Lung (tissue), 12 donors: Measurements from ENCODE around the gene CFAP61. TPM values are rescaled to one million over a fixed set of nuclear protein-coding genes. Genes with fewer than 3 reads are reported as not detected.
"Not testable (repeated sequence)": the region's sequence is repeated elsewhere in the genome, so short reads cannot be mapped to it uniquely, and the experiment has no call there.

Source experiments
- ATAC-seq: fragments of 200-7000 bp; cut with Tn5 transposase; one replicate; pipeline ENCODE4 v1.9.1; 2020; ENCODE audit warnings: moderate number of reproducible peaks; ENCODE audit not compliant: insufficient read depth, low FRiP score
- DNase-seq, 3 donors: peaks; one replicate each; pipeline ENCODE4 v3.0.0-alpha.2; 2013 to 2017
- H3K27ac ChIP-seq, 2 donors: one replicate each; pipeline ENCODE4 v1.5.1; 2013; ENCODE audit warnings: mild to moderate bottlenecking in 2 of 2, moderate library complexity in 2 of 2, control low read depth in 1 of 2, inconsistent platforms in 1 of 2, low read depth in 1 of 2, low read length in 1 of 2
- H3K27me3 ChIP-seq, 3 donors: one replicate each; pipeline ENCODE4 v1.5.1; 2013; ENCODE audit warnings: low read length in 2 of 3; ENCODE audit not compliant: control insufficient read depth in 3 of 3, insufficient read depth in 3 of 3
- H3K36me3 ChIP-seq, 4 donors: one replicate each; pipeline ENCODE4 v1.5.1; 2013; ENCODE audit warnings: low read length in 4 of 4, mild to moderate bottlenecking in 1 of 4, moderate library complexity in 1 of 4; ENCODE audit not compliant: control insufficient read depth in 4 of 4, insufficient read depth in 4 of 4
- H3K4me1 ChIP-seq, 5 donors: one replicate each; pipeline ENCODE4 v1.5.1; 2013; ENCODE audit warnings: low read length in 5 of 5, mild to moderate bottlenecking in 2 of 5, moderate library complexity in 1 of 5; ENCODE audit not compliant: control insufficient read depth in 5 of 5, insufficient read depth in 5 of 5
- H3K4me3 ChIP-seq: one replicate; pipeline ENCODE4 v1.5.1; 2013; ENCODE audit warnings: mild to moderate bottlenecking, control low read depth, moderate library complexity
- H3K9ac ChIP-seq, 2 donors: one replicate each; pipeline ENCODE4 v1.5.1; 2013; ENCODE audit warnings: low read length in 2 of 2, control low read depth in 1 of 2; ENCODE audit not compliant: insufficient read depth in 1 of 2
- H3K9me3 ChIP-seq, 4 donors: one replicate each; pipeline ENCODE4 v1.5.1; 2013; ENCODE audit warnings: low read length in 3 of 4, mild to moderate bottlenecking in 1 of 4, moderate library complexity in 1 of 4; ENCODE audit not compliant: control insufficient read depth in 4 of 4, insufficient read depth in 3 of 4
- CTCF ChIP-seq: IDR thresholded peaks from 2 replicates; pipeline ENCODE4 v1.5.1; 2012; ENCODE audit warnings: mild to moderate bottlenecking; ENCODE audit errors: control extremely low read depth, extremely low read depth
- WGBS, 2 donors: extraction: QIAGEN DNeasy Blood & Tissue Kit; methylation state at CpG; one replicate each; pipeline ENCODE4 v1.1.7; 2013; 5-methylcytosine and 5-hydroxymethylcytosine counted together
- polyA plus RNA-seq, 2 donors: library from polyadenylated mRNA; stranded (reverse); fragments of 200-250 nt; gene quantifications; one replicate each; pipeline ENCODE4 v1.2.1, GENCODE V29; 2013
- total RNA-seq, 2 donors: library from RNA; depleted of rRNA in 1 of 2; stranded (reverse); fragments of >200 nt in 1 of 2; gene quantifications; one replicate each; pipeline ENCODE4 v1.2.1, GENCODE V29; 2014 to 2021
- donor health status: control.
- donor health status: control.
- donor health status: Bipolar disorder and iron deficiency.
- donor health status: healthy.
- donor health status: DM: yes; HTN: yes; CAD: no.

The CFAP61 gene
- total and polyA plus RNA-seq, 4 donors = 2.0 to 15.4 (median 6.5) TPM

GRCh38 chr20:20342066-20342465 lies 289.7 kb downstream of the CFAP61 start:
- no peak overlapping the region for H3K9ac ChIP-seq
- no peaks in the 10 kb centered on the region for H3K27me3 ChIP-seq
- H3K36me3 ChIP-seq = no peaks in the 10 kb centered on the region
- H3K9me3 ChIP-seq = peaks cover 0 to 3% (median 0%) of the 10 kb centered on the region in 4 donors
- DNase-seq = no peak
- H3K4me3 ChIP-seq = no peak overlapping the region
- H3K4me1 ChIP-seq = no peaks in the 10 kb centered on the region
- H3K27ac ChIP-seq = no peak overlapping the region
- no peak for TF ChIP-seq CTCF
- 65 to 77% methylated on average over 5 of the region's 5 CpGs for WGBS, 2 donors
- ATAC-seq = no peak

- 64 to 67% methylated on average over 7 of the region's 7 CpGs for WGBS, 2 donors
- H3K4me3 ChIP-seq = no peak overlapping the region
- no peaks in the 10 kb centered on the region for H3K36me3 ChIP-seq
- no peak for TF ChIP-seq CTCF
- H3K9ac ChIP-seq = no peak overlapping the region
- no peak for DNase-seq
- ATAC-seq = no peak
- H3K27ac ChIP-seq = no peak overlapping the region
- H3K4me1 ChIP-seq = no peaks in the 10 kb centered on the region
- H3K27me3 ChIP-seq = no peaks in the 10 kb centered on the region
- H3K9me3 ChIP-seq = peaks cover 0 to 9% (median 4%) of the 10 kb centered on the region in 4 donors
These were observed 291.6 kb downstream of the CFAP61 start for GRCh38 chr20:20343932-20344331.

- TF ChIP-seq CTCF = no peak
- Histone ChIP-seq H3K4me3 (no peak overlapping the region), H3K4me1 (no peaks in the 10 kb centered on the region), H3K27ac (no peak overlapping the region), H3K27me3 (no peaks in the 10 kb centered on the region), H3K36me3 (no peaks in the 10 kb centered on the region), H3K9ac (no peak overlapping the region), H3K9me3 (peaks cover 0 to 9% (median 4%) of the 10 kb centered on the region in 4 donors)
- DNase-seq (no peak), ATAC-seq (no peak)
- WGBS, 2 donors = 87 to 88% methylated on average over 4 of the region's 4 CpGs
These were observed 292.1 kb downstream of the CFAP61 start for GRCh38 chr20:20344476-20344875.

- 65 to 69% methylated on average over 3 of the region's 3 CpGs for WGBS, 2 donors
- Histone ChIP-seq H3K27ac (no peak overlapping the region), H3K36me3 (no peaks in the 10 kb centered on the region), H3K4me3 (no peak overlapping the region), H3K27me3 (peaks cover 0 to 3% (median 3%) of the 10 kb centered on the region in 3 donors), H3K9me3 (peaks cover 0 to 5% (median 0%) of the 10 kb centered on the region in 4 donors), H3K4me1 (no peaks in the 10 kb centered on the region), H3K9ac (no peak overlapping the region)
- DNase-seq = no peak
- no peak for TF ChIP-seq CTCF
- no peak for ATAC-seq
These were observed 301.2 kb downstream of the CFAP61 start for GRCh38 chr20:20353576-20353975.

- not testable (repeated sequence) for H3K4me3 ChIP-seq, H3K9me3 ChIP-seq, H3K27me3 ChIP-seq, H3K4me1 ChIP-seq, DNase-seq, H3K27ac ChIP-seq, ATAC-seq, H3K36me3 ChIP-seq, H3K9ac ChIP-seq
These were observed 303.2 kb downstream of the CFAP61 start for GRCh38 chr20:20355503-20355902.
